WTC11 (cell line): ENCODE results near the gene UGCG.

Experiments used
- CTCF ChIP-seq: fragments of 200-600 bp; IDR thresholded peaks from 2 replicates; pipeline ENCODE4 v1.8.0; 2022; ENCODE audit warnings: antibody characterized with exemption
- SP1 ChIP-seq: sonication (generic); formaldehyde crosslinking; conservative IDR thresholded peaks from 2 replicates; pipeline ENCODE4 v1.8.1; 2022; ENCODE audit warnings: missing genetic modification reagents

DNA sequence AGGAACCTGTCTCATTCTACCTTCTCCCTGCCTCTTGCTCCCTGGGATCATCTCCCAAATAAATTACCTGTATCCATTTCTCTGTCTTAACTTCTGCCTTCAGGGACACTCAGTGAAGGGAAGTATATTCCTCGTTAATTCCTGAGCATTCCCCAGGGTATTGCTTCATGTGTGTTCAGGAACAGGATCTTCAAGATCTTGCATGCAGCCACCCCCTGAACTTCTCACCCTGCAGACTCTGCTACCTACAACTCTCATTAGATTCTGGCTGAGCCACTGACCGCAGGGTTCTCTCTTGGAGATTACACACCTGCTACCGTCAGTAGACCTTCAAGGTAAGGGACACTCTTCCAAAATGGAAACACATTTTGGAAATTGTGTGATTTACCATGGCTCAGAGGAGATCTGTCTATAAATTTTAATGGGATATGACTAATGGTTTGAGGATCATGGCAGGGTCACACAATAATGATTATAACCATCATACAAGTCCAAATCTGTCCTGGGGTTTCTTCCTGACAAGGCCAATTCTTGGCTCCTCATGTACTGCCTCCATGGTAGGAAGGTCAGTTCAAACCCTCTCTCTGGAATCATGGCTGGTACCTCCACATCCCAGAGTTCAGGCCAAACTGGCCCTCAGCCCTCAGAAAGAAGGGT lies 38.9 kb upstream of the UGCG start:
- TF ChIP-seq CTCF (no peak), SP1 (CRISPR knock-in tag) (no peak)
